GM19035 (cell line): ENCODE results near the gene CCHCR1.

Experiments
- ATAC-seq: cut with Tn5 transposase; IDR thresholded peaks from one replicate; pipeline ENCODE4 v1.9.1; 2021; ENCODE audit not compliant: unreplicated experiment

Gene CCHCR1

GRCh38 chr6:31162463-31163165 is 5.0 kb upstream of the CCHCR1 start:
- no peak for ATAC-seq

GRCh38 chr6:31161216-31162126 is 3.9 kb upstream of the CCHCR1 start:
- ATAC-seq, result no peak

GRCh38 chr6:31158863-31159855 is 1.6 kb upstream of the CCHCR1 start:
- peak; percentile 5 for ATAC-seq

GRCh38 chr6:31158140-31158862 is 699 bp upstream of the CCHCR1 start, which contains the start of gene TCF19:
Gene TCF19, plus strand, starts transcription at chr6:31158589. Its CDS starts 881 bp downstream, at chr6:31159470.
- ATAC-seq, result peak; percentile 86

- ATAC-seq, result no peak
These were observed 961 bp downstream of the CCHCR1 start for GRCh38 chr6:31156641-31157040.

- no peak for ATAC-seq
These were observed 3.2 kb downstream of the CCHCR1 start for GRCh38 chr6:31154436-31154835.

- ATAC-seq, result no peak
These were observed 4.8 kb downstream of the CCHCR1 start for GRCh38 chr6:31152781-31153180.

- ATAC-seq, result no peak
These were observed 7.7 kb downstream of the CCHCR1 start for GRCh38 chr6:31149827-31150447.

- ATAC-seq, result no peak
These were observed 12.2 kb downstream of the CCHCR1 start for GRCh38 chr6:31145386-31145785.

- no peak for ATAC-seq
These were observed 12.6 kb downstream of the CCHCR1 start for GRCh38 chr6:31144970-31145340.

GRCh38 chr6:31144296-31144969 is 13.2 kb downstream of the CCHCR1 start:
- no peak for ATAC-seq

- no peak for ATAC-seq
These were observed 14.5 kb downstream of the CCHCR1 start for GRCh38 chr6:31143148-31143547.

- no peak for ATAC-seq
These were observed 15.2 kb downstream of the CCHCR1 start for GRCh38 chr6:31142361-31142761.

GRCh38 chr6:31140643-31141042 is 17.0 kb downstream of the CCHCR1 start:
- no peak for ATAC-seq

GRCh38 chr6:31139599-31139998 is 18.0 kb downstream of the CCHCR1 start:
- no peak for ATAC-seq

GRCh38 chr6:31138982-31139381 is 18.6 kb downstream of the CCHCR1 start, which contains the start of gene PSORS1C2:
Gene PSORS1C2, minus strand, starts transcription at chr6:31139066. Its CDS starts 40 bp downstream, at chr6:31139026.
- no peak for ATAC-seq

GRCh38 chr6:31135710-31136109 is 21.9 kb downstream of the CCHCR1 start:
- no peak for ATAC-seq

GRCh38 chr6:31132806-31133205 is 24.8 kb downstream of the CCHCR1 start:
- no peak for ATAC-seq

GRCh38 chr6:31131595-31131994 is 26.0 kb downstream of the CCHCR1 start:
- no peak for ATAC-seq
